GM23338 (cell line): ENCODE measurements around the gene CRK. TPM values are rescaled to one million over a fixed set of nuclear protein-coding genes. Genes with fewer than 3 reads are reported as not detected.
"Not testable (repeated sequence)": the region's sequence is repeated elsewhere in the genome, so short reads cannot be mapped to it uniquely, and the experiment has no call there.

Experiments used
- ATAC-seq: fragments of 200-7000 bp; cut with Tn5 transposase; 3 replicates; pipeline ENCODE4 v1.9.1; 2020
- DNase-seq: peaks from one replicate; pipeline ENCODE4 v3.0.0-alpha.2; 2015; ENCODE audit warnings: low spot score
- H2AFZ ChIP-seq: fragments of 200-600 bp; sonication (generic); 2 replicates; pipeline ENCODE4 v1.8.0; 2016; ENCODE audit warnings: antibody characterized with exemption, mild to moderate bottlenecking, moderate library complexity
- H3F3A ChIP-seq: fragments of 200-600 bp; sonication (generic); replicated peaks from 2 replicates; pipeline ENCODE4 v1.8.0; 2017; ENCODE audit warnings: antibody characterized with exemption, mixed run types, low read depth
- H3K27ac ChIP-seq: fragments of 200-600 bp; sonication (generic); 2 replicates; pipeline ENCODE4 v1.6.1; 2016; ENCODE audit warnings: low read depth
- H3K27me3 ChIP-seq: fragments of 200-600 bp; sonication (generic); 2 replicates; pipeline ENCODE4 v1.8.0; 2016; ENCODE audit warnings: mild to moderate bottlenecking, mixed run types, moderate library complexity; ENCODE audit not compliant: insufficient read depth
- H3K36me3 ChIP-seq: fragments of 200-600 bp; sonication (generic); 2 replicates; pipeline ENCODE4 v1.8.0; 2016; ENCODE audit warnings: mild to moderate bottlenecking; ENCODE audit not compliant: insufficient read depth
- H3K4me1 ChIP-seq: fragments of 200-600 bp; sonication (generic); 2 replicates; pipeline ENCODE4 v1.8.0; 2016; ENCODE audit warnings: mild to moderate bottlenecking, moderate library complexity; ENCODE audit not compliant: insufficient read depth
- H3K4me2 ChIP-seq: fragments of 200-600 bp; sonication (generic); 2 replicates; pipeline ENCODE4 v1.7.1; 2017; ENCODE audit warnings: mixed run types
- H3K4me3 ChIP-seq: fragments of 200-600 bp; sonication (generic); 2 replicates; pipeline ENCODE4 v1.6.1; 2016; ENCODE audit warnings: mixed run types
- H3K79me2 ChIP-seq: fragments of 200-600 bp; sonication (generic); replicated peaks from 2 replicates; pipeline ENCODE4 v1.8.0; 2017; ENCODE audit warnings: mild to moderate bottlenecking; ENCODE audit not compliant: insufficient read depth
- H3K9me2 ChIP-seq: fragments of 200-600 bp; sonication (generic); 2 replicates; pipeline ENCODE4 v1.8.0; 2017; ENCODE audit not compliant: insufficient read depth
- H4K20me1 ChIP-seq: fragments of 200-600 bp; sonication (generic); replicated peaks from 2 replicates; pipeline ENCODE4 v1.8.0; 2017; ENCODE audit warnings: mild to moderate bottlenecking; ENCODE audit not compliant: insufficient read depth
- H3K27ac Mint-ChIP-seq: 2 replicates; pipeline ENCODE4 v1.8.0; 2020; ENCODE audit warnings: inconsistent platforms, mild to moderate bottlenecking, moderate library complexity, mixed read lengths
- H3K27me3 Mint-ChIP-seq: 3 replicates; pipeline ENCODE4 v1.8.0; 2022; ENCODE audit warnings: low read depth, mild to moderate bottlenecking, moderate library complexity, mixed read lengths, inconsistent platforms; ENCODE audit not compliant: insufficient read depth, poor library complexity
- H3K36me3 Mint-ChIP-seq: 3 replicates; pipeline ENCODE4 v1.8.0; 2021; ENCODE audit warnings: low read depth, mild to moderate bottlenecking, inconsistent platforms, moderate library complexity, mixed read lengths
- H3K4me1 Mint-ChIP-seq: 3 replicates; pipeline ENCODE4 v1.8.0; 2020; ENCODE audit warnings: mild to moderate bottlenecking, inconsistent platforms, mixed read lengths
- H3K4me3 Mint-ChIP-seq: 3 replicates; pipeline ENCODE4 v1.8.0; 2021; ENCODE audit warnings: moderate library complexity, mild to moderate bottlenecking, inconsistent platforms, mixed read lengths
- H3K9me3 Mint-ChIP-seq: 3 replicates; pipeline ENCODE4 v1.8.0; 2020; ENCODE audit warnings: moderate library complexity, mild to moderate bottlenecking, inconsistent platforms, mixed read lengths
- CREB1 ChIP-seq: fragments of 250-450 bp; sonication (Bioruptor Pico); IDR thresholded peaks from 2 replicates; pipeline ENCODE4 v1.5.0; 2020; ENCODE audit warnings: low read depth, mild to moderate bottlenecking, moderate library complexity
- ETS1 ChIP-seq: IDR thresholded peaks from 2 replicates; pipeline ENCODE4 v1.6.1; 2016; ENCODE audit warnings: antibody characterized with exemption
- EZH2 ChIP-seq: fragments of 200-600 bp; sonication (generic); IDR thresholded peaks from one replicate; pipeline ENCODE4 v1.8.0; 2017; ENCODE audit warnings: antibody characterized with exemption, mild to moderate bottlenecking, low read depth; ENCODE audit not compliant: unreplicated experiment
- EZH2phosphoT487 ChIP-seq: fragments of 200-600 bp; sonication (generic); IDR thresholded peaks from one replicate; pipeline ENCODE4 v1.8.1; 2018; ENCODE audit warnings: antibody characterized with exemption; ENCODE audit not compliant: unreplicated experiment
- JUNB ChIP-seq: IDR thresholded peaks from one replicate; pipeline ENCODE4 v1.6.1; 2016; ENCODE audit warnings: antibody characterized with exemption; ENCODE audit not compliant: unreplicated experiment
- POLR2AphosphoS5 ChIP-seq: IDR thresholded peaks from 2 replicates; pipeline ENCODE4 v1.6.1; 2016; ENCODE audit warnings: antibody characterized with exemption, low read depth
- REST ChIP-seq: IDR thresholded peaks from one replicate; pipeline ENCODE4 v1.6.1; 2018; ENCODE audit warnings: antibody characterized with exemption; ENCODE audit not compliant: unreplicated experiment
- STAT1 ChIP-seq: IDR thresholded peaks from one replicate; pipeline ENCODE4 v1.6.1; 2016; ENCODE audit warnings: antibody characterized with exemption; ENCODE audit not compliant: unreplicated experiment
- ZNF114 ChIP-seq: fragments of 250-450 bp; sonication (Bioruptor Pico); IDR thresholded peaks from 2 replicates; pipeline ENCODE4 v1.5.0; 2020; ENCODE audit warnings: mild to moderate bottlenecking, moderate library complexity
- ZNF331 ChIP-seq: fragments of 250-450 bp; sonication (Bioruptor Pico); IDR thresholded peaks from 2 replicates; pipeline ENCODE4 v1.5.0; 2020; ENCODE audit warnings: low read depth, mild to moderate bottlenecking, moderate library complexity
- polyA plus RNA-seq: library from polyadenylated mRNA; unstranded; fragments of >200 nt; fragmentation: Nextera tagmentation; extraction: Ambion mirVana; gene quantifications from 2 replicates; pipeline ENCODE4 v1.2.1, GENCODE V29; 2016
- total RNA-seq: library from RNA; depleted of rRNA; stranded (reverse); fragments of >200 nt; shearing (Covaris generic); gene quantifications from 2 replicates; pipeline ENCODE4 v1.2.3, GENCODE V29; 2014
- TF ChIP-seq, protein P1 (sequence below): fragments of 250-450 bp; sonication (Bioruptor Pico); IDR thresholded peaks from 2 replicates; pipeline ENCODE4 v1.5.0; 2020; ENCODE audit warnings: mild to moderate bottlenecking, moderate library complexity

Gene CRK
- total and polyA plus RNA-seq, 2 experiments from 2014 or later = 32.6 to 59.8 TPM

- not testable (repeated sequence) for H3K4me2 ChIP-seq, H3K36me3 ChIP-seq, H3K4me3 ChIP-seq, DNase-seq, H3F3A ChIP-seq, H2AFZ ChIP-seq, H3K27me3 ChIP-seq, H3K27ac ChIP-seq, H3K9me2 ChIP-seq, ATAC-seq, H3K27me3 Mint-ChIP-seq, H3K27ac Mint-ChIP-seq, H3K9me3 Mint-ChIP-seq, H3K4me3 Mint-ChIP-seq
- peaks cover 100% of the 10 kb centered on the region for H3K79me2 ChIP-seq
- Mint-ChIP-seq H3K4me1 (peaks cover 54% of the 10 kb centered on the region), H3K36me3 (peaks cover 23% of the 10 kb centered on the region; the same call in 2 of the 3 replicates)
- H3K4me1 ChIP-seq = peaks cover 58% of the 10 kb centered on the region
- peaks cover 98% of the 10 kb centered on the region for H4K20me1 ChIP-seq
These were observed 77.6 kb downstream of the CRK start for GRCh38 chr17:1378476-1378860.

DNA sequence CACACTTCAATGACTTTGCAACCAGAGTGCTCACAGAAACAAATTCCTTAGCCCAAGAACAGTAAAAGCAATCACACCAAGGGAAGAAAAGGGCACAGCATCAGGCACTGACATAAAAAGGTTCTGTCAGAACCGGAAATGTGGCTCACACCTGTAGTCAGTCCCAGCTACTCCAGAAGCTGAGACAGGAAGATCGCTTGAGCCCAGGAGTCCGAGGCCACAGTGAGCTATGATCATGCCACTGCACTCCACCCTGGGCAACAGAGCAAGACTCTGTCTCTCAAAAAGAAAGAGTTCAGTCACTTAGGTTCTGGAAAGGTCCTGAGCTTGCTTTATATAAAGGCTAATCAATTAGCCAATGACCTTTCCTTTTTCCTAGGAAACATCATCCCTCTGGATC is 78.7 kb downstream of the CRK start:
- Histone ChIP-seq H3K4me3 (no peak overlapping the region), H3K4me1 (peaks cover 62% of the 10 kb centered on the region), H3K36me3 (no peaks in the 10 kb centered on the region), H4K20me1 (peaks cover 98% of the 10 kb centered on the region), H3K27ac (peak overlapping the region; percentile 33; the same call in 1 of the 2 replicates), H3K27me3 (no peaks in the 10 kb centered on the region), H3F3A (peaks cover 13% of the 10 kb centered on the region; the same call in 1 of the 2 replicates), H2AFZ (no peak overlapping the region), H3K4me2 (no peak overlapping the region), H3K79me2 (peaks cover 100% of the 10 kb centered on the region), H3K9me2 (no peaks in the 10 kb centered on the region)
- Mint-ChIP-seq H3K36me3 (peaks cover 31% of the 10 kb centered on the region), H3K9me3 (no peaks in the 10 kb centered on the region), H3K27ac (no peak overlapping the region), H3K4me1 (peaks cover 56% of the 10 kb centered on the region), H3K4me3 (no peak overlapping the region), H3K27me3 (peaks cover 15% of the 10 kb centered on the region)
- DNase-seq (peak; percentile 13), ATAC-seq (no peak)
- TF ChIP-seq ETS1 = no peak
- no peak for TF ChIP-seq REST
- no peak for TF ChIP-seq CREB1
- TF ChIP-seq EZH2phosphoT487 = no peak
- no peak for TF ChIP-seq EZH2
- no peak for TF ChIP-seq POLR2AphosphoS5
- no peak for TF ChIP-seq ZNF331 (CRISPR knock-in tag)
- TF ChIP-seq JUNB = no peak
- no peak for TF ChIP-seq STAT1
- TF ChIP-seq, protein P1, sequence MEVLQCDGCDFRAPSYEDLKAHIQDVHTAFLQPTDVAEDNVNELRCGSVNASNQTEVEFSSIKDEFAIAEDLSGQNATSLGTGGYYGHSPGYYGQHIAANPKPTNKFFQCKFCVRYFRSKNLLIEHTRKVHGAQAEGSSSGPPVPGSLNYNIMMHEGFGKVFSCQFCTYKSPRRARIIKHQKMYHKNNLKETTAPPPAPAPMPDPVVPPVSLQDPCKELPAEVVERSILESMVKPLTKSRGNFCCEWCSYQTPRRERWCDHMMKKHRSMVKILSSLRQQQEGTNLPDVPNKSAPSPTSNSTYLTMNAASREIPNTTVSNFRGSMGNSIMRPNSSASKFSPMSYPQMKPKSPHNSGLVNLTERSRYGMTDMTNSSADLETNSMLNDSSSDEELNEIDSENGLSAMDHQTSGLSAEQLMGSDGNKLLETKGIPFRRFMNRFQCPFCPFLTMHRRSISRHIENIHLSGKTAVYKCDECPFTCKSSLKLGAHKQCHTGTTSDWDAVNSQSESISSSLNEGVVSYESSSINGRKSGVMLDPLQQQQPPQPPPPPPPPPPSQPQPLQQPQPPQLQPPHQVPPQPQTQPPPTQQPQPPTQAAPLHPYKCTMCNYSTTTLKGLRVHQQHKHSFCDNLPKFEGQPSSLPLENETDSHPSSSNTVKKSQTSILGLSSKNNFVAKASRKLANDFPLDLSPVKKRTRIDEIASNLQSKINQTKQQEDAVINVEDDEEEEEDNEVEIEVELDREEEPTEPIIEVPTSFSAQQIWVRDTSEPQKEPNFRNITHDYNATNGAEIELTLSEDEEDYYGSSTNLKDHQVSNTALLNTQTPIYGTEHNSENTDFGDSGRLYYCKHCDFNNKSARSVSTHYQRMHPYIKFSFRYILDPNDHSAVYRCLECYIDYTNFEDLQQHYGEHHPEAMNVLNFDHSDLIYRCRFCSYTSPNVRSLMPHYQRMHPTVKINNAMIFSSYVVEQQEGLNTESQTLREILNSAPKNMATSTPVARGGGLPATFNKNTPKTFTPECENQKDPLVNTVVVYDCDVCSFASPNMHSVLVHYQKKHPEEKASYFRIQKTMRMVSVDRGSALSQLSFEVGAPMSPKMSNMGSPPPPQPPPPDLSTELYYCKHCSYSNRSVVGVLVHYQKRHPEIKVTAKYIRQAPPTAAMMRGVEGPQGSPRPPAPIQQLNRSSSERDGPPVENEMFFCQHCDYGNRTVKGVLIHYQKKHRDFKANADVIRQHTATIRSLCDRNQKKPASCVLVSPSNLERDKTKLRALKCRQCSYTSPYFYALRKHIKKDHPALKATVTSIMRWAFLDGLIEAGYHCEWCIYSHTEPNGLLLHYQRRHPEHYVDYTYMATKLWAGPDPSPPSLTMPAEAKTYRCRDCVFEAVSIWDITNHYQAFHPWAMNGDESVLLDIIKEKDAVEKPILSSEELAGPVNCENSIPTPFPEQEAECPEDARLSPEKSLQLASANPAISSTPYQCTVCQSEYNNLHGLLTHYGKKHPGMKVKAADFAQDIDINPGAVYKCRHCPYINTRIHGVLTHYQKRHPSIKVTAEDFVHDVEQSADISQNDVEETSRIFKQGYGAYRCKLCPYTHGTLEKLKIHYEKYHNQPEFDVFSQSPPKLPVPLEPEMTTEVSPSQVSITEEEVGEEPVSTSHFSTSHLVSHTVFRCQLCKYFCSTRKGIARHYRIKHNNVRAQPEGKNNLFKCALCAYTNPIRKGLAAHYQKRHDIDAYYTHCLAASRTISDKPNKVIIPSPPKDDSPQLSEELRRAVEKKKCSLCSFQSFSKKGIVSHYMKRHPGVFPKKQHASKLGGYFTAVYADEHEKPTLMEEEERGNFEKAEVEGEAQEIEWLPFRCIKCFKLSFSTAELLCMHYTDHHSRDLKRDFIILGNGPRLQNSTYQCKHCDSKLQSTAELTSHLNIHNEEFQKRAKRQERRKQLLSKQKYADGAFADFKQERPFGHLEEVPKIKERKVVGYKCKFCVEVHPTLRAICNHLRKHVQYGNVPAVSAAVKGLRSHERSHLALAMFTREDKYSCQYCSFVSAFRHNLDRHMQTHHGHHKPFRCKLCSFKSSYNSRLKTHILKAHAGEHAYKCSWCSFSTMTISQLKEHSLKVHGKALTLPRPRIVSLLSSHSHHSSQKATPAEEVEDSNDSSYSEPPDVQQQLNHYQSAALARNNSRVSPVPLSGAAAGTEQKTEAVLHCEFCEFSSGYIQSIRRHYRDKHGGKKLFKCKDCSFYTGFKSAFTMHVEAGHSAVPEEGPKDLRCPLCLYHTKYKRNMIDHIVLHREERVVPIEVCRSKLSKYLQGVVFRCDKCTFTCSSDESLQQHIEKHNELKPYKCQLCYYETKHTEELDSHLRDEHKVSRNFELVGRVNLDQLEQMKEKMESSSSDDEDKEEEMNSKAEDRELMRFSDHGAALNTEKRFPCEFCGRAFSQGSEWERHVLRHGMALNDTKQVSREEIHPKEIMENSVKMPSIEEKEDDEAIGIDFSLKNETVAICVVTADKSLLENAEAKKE = no peak
- TF ChIP-seq ZNF114 (CRISPR knock-in tag) = no peak
